HG03103 (cell line): Measurements from ENCODE around the gene SLC6A17.

Source experiments
- ATAC-seq: cut with Tn5 transposase; IDR thresholded peaks from one replicate; pipeline ENCODE4 v1.9.1; 2021; ENCODE audit warnings: low read depth; ENCODE audit not compliant: unreplicated experiment

The SLC6A17 gene

DNA sequence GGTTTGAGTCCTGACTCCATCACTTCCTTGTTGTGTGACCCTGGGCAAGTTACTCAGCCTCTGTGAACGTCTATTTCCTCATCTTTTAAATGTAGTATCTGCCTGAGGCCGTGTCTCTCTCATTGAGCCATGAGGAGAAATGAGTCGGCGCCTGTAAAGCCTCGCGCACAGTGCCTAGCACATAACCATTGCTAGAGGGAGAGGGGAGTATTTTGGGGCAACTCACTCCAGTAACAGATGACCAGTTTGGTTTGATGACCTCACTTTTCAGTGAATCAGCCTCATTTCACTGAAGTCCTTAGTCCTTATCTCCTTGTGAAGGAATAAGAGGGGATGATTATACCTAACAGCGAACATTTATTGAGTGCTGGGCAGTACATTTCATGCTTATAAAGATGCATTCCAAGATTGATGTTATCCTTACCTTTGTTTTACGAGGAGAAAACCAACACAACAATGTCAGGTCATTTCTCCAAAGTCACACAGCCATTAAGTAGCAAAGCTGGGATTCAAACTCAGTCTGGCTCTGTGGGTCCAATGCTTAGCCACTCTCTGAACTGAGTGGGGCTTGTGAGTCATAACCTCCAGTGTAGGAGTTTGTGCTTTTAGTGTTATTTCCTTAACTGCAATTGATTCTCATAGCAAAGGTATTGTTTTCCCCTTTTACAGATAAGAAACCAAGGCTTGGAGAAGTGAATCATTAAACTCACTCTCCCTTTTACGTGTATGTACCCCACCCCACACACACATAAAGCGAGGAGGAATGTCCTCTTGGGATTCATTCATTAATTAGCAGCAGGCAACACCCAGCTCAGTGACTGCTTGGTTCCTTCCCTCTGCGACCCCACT is 85.8 kb downstream of the SLC6A17 start:
- ATAC-seq = no peak

DNA sequence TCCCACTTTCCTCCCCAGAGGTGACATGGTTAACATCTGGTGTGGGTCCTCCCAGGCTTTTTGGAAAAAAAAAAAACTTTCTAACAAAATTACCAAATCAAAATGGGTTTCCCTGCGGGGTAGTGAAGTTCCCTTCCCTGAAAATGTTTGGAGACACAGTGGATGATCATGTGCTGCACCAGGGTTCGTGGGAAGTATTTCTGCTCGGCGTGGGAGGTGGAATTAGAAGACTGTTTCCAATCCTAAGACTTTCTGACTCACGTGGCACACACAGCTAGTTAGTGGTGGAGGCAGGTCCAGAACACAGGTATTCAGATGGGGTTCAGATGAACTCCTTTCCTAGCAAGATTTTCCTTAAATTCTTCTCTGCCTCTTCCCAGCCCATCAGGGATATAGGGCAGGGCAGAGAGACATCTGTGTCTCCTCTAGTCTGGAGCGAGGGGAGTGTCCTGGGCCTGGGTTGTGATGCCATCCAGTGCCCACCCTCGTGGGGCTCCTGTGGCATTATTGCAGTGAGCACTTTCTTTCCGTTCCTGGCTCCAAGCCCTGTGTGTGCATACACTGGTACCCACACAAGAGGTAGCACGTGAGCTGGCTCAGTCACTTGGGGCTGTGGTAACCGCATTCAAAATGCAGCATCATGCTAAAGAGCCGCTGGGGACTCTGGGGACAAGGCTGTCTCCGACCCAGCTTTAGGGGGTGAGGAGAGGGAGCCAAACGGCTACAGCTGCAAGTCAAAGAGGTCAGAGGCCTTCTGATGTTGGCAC is 87.3 kb downstream of the SLC6A17 start:
- no peak for ATAC-seq

DNA sequence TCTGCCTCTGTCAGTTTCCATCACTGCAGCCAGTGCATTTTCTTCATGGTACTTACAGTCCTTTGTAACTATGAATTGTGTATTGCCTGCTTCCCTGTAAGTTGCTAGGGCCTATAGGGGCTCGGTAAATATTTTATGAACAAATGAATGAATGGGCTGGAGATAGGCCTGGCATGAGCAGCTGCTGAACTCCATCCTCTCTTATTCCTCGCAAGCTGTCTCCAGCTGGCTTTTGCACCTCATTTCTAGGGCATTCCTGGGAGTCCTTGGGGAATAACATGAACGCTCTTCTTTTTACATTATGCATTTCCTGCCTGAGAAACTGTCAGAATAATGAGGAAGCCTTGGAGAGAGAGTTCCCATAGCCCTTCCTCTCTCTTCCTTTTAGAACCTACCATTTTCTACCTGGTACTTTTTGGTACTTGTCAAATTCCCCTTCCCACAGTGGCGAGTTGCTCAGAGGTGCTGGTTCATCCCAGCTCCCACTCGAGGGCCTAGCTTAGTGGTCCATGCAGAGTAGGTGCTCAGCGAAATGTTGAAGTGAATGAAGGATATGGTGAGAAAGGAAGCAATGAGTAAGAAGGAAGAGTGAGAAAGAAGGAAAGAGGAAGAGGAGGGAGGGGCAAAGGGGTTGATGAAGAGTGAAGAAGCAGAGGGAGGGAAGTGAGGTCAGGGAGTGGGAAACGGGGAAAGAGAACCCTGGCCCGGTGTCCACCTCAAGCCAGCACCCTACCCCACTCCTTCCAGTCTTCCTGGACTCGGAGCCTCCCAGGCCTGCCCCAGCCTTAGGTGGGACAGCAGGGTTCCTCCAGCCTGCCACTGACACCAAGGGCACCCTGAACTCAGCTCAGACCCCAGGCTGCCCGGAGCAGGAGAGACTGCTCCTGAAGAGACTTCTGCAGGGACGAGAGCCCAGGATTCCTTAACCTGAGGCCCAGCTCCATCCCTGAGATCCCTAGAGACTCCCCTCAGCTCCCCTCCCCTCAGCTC is 89.4 kb downstream of the SLC6A17 start:
- no peak for ATAC-seq

DNA sequence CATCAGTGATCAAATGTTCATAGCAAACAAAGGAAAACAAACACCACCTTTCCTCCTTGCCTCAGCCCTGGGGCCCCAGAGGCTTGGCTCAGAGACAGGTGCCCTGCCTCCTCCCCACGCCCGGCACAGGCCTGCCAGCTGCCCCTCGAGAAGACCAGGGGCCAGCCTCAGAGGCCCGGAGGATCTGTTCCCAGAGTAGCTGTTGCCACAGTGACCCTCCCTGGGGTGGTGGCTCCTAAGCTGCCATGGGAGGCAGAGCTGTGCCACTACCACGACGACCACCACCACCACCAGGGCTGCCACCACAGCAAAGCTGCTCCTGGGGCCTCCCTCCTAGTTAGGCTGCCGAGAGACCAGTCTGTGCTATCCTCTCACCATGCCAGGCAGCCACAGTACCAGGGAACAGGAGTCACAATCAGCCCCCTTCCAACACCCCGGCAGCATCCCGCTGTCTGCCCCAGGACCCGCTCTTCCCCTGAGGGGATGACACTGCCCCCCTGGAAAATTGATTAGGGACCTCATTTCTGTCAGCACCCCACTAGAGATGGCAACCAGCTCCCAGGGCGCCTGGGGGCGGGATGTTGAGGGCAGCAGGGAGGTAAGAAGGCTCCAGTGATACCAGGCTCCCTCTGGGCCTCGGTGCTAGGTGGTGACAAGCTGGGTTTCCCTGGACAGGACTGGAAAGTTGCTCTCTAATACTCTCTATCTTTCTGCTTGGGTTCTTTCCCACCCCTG is 90.3 kb downstream of the SLC6A17 start:
- no peak for ATAC-seq

DNA sequence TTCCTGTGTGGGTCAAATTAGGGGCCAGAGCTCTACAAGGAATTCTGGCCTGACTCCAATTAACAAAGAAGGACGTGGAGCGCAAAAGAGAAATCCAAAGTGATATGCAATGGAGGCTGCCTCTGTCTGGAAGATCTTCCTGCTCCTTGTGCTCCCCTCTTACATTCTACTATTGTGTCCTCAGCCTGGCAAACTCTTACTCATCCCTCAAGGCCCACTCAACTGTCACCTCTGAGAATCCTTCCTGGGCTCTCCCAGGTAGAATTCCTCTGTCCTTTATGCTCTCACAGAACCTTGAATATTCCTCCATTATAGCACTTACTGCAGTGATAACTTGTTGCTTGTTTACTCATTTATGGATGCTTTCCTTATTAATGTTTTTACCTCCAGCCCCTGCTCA is 91.2 kb downstream of the SLC6A17 start:
- no peak for ATAC-seq

DNA sequence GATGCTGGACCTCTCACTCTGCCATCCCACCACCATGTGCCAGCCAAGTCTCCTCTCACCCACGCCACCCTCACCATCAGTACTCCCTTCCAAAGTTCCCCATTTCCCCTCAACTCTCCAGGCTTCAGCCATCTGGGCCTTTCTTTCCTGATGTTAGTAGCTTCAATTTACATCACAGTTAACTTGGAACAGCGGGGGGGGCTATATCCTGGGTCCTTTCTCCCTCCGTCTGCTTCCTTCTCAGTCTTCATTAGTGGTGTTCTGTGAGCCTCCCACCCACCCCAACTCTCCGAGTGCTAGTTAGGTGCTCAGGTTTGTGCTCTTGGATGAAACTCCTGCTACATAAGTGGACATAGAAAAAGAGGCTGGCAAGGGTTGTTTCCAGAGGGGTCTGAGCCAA is 91.8 kb downstream of the SLC6A17 start:
- no peak for ATAC-seq

DNA sequence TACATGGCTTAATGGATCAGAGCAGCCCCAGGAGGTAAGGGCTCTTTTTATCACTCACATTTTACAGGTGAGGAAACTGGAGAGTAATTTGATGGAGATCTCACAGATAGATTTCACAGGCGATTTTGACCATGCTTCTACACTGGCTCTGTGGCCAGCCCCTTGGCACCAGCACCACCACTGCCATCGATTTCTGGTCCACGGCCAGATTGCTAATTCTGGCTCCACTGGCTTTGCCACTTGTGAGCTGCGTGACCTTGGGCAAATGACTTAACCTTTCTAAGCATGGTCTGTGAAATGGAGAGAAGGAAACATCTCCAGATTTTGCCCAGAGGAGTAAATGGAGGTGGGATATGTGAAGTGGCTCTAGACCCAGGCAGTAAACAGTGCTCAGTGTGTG is 92.4 kb downstream of the SLC6A17 start:
- no peak for ATAC-seq

DNA sequence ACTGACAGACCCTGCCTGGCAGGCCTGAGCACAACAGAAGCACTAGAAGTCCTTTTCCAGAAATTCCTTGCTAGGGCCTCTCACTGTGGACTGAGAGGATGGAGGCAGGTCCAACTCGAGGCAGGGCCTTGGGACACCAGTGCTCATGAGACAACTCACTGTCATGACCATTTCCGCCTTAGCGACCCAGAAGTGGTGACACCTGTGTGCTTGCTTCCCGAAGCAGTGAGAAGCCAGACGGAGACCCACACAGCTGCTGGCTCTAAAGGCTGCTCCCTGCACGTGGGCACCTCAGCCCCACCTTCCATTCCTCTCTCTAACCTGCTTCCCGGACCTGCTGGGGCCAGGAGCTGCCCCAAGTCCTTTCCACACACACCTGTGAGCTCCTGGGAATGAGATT is 92.9 kb downstream of the SLC6A17 start:
- no peak for ATAC-seq

DNA sequence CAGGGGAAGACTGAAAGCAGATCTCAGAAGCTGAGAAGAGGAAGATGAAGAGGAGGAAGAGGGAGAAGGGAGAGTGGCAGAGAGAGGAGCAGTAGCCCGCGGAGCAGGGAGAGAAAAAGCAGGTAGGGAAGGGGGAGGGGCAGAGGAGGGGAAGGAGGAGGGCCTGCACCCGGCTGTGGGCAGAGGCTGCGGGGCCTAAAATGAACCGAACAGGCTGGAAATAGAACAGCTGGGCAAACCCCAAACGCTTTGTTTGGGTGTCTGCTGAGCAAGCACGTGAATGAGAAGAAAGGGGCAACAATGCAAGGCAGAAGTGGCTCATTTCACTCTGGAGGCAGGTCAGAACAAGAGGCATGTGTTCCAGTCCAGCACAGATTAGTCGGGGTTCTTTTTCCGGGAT is 93.3 kb downstream of the SLC6A17 start:
- ATAC-seq = peak; percentile 59

DNA sequence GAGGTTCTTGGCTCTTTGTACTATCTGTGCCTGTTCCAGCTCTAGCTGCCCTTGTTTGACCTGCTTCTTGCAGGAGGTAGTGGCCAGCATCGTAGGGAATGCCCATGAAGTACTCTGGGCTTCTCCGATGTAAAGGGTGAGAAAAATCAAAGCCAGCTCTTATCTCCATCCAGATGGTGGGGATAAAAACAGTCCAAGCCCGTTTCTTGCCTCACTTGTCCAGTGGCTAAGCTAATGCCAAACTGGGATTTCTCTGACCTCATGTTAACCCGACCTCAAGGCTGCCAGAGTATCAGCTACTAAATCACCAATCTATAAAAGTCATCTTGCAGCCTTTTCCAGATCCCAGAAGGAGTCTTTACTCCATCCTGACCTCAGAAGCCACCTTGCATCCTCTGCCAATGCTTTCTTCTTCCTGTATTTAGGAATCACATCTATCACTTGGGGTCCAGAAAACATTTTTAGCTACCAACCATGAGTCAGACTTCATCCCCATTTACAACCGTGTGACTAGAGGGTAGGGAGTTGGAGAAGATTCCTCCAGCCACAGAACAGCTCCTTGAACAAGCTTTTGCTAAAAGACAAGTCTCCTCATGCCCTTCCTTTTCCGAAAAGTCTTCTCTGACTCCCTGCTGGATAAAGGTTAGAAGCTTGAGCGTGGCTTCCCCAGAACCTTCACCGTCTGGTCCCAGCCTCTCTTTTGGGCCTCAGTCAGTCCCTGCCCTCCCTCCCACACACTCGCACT is 95.8 kb downstream of the SLC6A17 start:
- no peak for ATAC-seq

DNA sequence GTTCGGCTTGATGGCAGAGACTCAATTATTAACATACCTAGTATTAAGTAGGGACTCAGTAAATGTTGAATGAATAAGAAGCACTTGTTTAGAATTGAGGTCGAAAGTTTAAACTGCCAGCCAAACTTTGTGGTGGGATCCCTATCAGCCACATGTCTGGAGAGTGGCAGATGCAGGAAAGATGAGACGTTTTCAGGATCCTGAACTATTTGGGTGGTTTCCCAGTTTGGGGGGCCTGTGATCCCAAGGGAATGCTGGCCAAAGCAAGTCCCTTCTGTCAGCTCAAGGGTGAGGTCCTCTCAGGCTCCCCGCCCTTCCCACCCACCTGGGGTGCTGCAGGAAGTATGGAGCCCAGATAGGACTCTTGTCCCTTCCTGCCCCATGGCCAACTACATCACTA is 98.5 kb downstream of the SLC6A17 start:
- ATAC-seq = no peak

DNA sequence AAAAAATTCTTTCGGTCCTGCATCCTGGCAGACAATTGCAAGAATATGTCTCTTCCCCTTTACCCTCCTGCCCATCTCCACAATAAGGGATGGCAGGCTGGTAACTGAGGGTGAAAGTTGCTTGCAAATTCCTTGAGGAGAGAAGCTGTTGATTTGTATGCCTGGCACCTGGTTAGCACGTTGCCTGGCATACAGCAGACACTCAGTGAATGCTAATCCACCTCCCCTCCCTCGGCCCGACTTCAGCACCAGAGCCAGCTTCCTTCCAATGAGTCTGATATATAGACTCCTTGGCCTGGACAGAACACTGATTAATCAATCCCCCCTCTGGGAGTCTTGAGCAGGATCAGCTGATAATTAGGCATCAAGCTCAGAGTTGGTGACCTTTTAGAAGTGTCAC is 99.0 kb downstream of the SLC6A17 start:
- ATAC-seq = no peak

DNA sequence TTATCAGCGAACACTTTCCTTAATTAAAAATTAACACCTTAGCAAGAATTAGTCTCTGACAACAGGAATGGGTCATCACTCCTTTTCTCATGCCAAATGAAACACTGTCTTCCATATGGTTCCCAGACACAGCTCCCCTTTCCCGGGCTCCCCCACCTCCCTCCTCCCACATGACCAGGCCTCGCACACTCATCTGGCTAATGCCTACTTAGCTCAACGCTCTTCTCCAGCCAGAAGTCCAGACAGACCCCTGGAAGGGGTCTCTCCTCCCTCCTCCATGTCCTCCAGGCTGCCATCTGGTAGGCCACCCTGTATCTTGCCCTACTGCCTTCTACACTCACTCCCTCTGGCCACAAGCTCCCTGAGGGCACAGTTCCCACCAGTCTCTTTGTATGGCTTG is 99.7 kb downstream of the SLC6A17 start:
- ATAC-seq = no peak

DNA sequence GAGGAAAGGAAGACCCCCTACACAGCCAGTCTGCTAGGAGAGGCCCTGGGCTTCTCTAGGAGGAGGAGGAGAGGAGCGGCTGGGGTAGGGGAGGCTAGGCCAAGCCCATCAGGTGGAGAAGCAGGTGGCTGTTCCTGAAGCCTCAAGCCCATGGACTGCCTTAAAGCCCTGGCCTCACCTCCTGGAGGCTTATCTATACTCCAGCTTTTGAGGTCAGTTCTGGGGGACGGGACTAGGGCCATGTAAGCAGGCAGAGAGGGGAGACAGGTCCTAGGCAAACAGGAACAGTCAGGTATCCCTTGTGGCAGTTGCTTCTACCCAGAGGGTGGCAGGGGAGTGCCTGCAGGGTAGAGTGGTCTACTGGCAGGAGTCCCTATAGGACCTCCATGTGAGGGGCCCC is 100.5 kb downstream of the SLC6A17 start:
- ATAC-seq = no peak
